HCT116 (cell line): ENCODE results near the gene TSPAN2. TPM values are rescaled to one million over a fixed set of nuclear protein-coding genes. Genes with fewer than 3 reads are reported as not detected.

Experiments
- ATAC-seq: fragments of 200-7000 bp; cut with Tn5 transposase; 2 replicates; pipeline ENCODE4 v1.9.1; 2020; ENCODE audit warnings: mild to moderate bottlenecking, moderate library complexity
- BruUV-seq: library from RNA; stranded (reverse); fragments of 400-500 nt; replicated peaks from 2 replicates; lab custom pipeline; 2021; lab: Mats Ljungman, UMichigan
- CTCF ChIA-PET: fragments of 300-600 bp; sonication (Branson Sonifier 250); formaldehyde crosslinking; loops from one replicate; lab custom pipeline; 2021; ENCODE audit warnings: antibody characterized with exemption; lab: Charles Lee
- POLR2A ChIA-PET: fragments of 300-600, 350-600 bp; sonication (Branson Sonifier 250); formaldehyde crosslinking; loops from one replicate; lab custom pipeline; 2021; ENCODE audit warnings: antibody characterized with exemption; lab: Charles Lee
- RAD21 ChIA-PET, 2 experiments: fragments of 300-600 bp; sonication (Branson Sonifier 250); formaldehyde crosslinking; loops; one replicate each; lab custom pipeline; 2023; ENCODE audit warnings: low total read pairs in 2 of 2; ENCODE audit not compliant: uncharacterized antibody in 2 of 2, unreplicated experiment in 2 of 2, low non-redundant PET in 1 of 2; lab: Charles Lee
- DNase-seq: peaks from one replicate; pipeline ENCODE4 v3.0.0-alpha.2; 2010; ENCODE audit warnings: low read depth, low spot score
- H2AFZ ChIP-seq: fragments of 200-600 bp; shearing (Covaris generic), sonication (generic); 2 replicates; pipeline ENCODE4 v1.6.1; 2017; ENCODE audit warnings: low read depth, mixed run types, mixed read lengths, antibody characterized with exemption, low read length; ENCODE audit not compliant: poor library complexity, severe bottlenecking
- H3K27ac ChIP-seq: 2 replicates; pipeline ENCODE4 v1.5.1; 2012; ENCODE audit warnings: low read depth, low read length
- H3K27me3 ChIP-seq: fragments of 200-600 bp; sonication (generic); 2 replicates; pipeline ENCODE4 v1.6.1; 2016; ENCODE audit warnings: mixed run types, low read length, mixed read lengths; ENCODE audit not compliant: insufficient read depth
- H3K36me3 ChIP-seq, 2 experiments: fragments of 200-500 bp in 1 of 2; fragments of 200-600 bp in 1 of 2; sonication (Bioruptor generic) in 1 of 2; sonication (generic) in 1 of 2; 2 replicates each; pipeline versions ENCODE4 v1.5.1 to v1.6.1; 2014 to 2016; ENCODE audit warnings: low read length in 2 of 2, inconsistent platforms in 1 of 2, mixed read lengths in 1 of 2, mixed run types in 1 of 2; ENCODE audit not compliant: insufficient read depth in 2 of 2, control insufficient read depth in 1 of 2
- H3K4me1 ChIP-seq, 2 experiments: fragments of 200-600 bp in 1 of 2; sonication (generic) in 1 of 2; 2 replicates each; pipeline versions ENCODE4 v1.5.1 to v1.6.1; 2012 to 2017; ENCODE audit warnings: low read length in 2 of 2, inconsistent platforms in 1 of 2, mild to moderate bottlenecking in 1 of 2, mixed read lengths in 1 of 2, mixed run types in 1 of 2, moderate library complexity in 1 of 2; ENCODE audit not compliant: insufficient read depth in 2 of 2, control insufficient read depth in 1 of 2
- H3K4me2 ChIP-seq: fragments of 200-600 bp; sonication (generic); 2 replicates; pipeline ENCODE4 v1.6.1; 2017; ENCODE audit warnings: mixed run types, low read length, mixed read lengths
- H3K4me3 ChIP-seq, 2 experiments: fragments of 200-600 bp in 1 of 2; sonication (generic) in 1 of 2; replicated peaks in 1 of 2; 2 replicates each; pipeline ENCODE4 v1.5.1; 2011 to 2016; ENCODE audit warnings: low read length in 2 of 2, control low read depth in 1 of 2, low read depth in 1 of 2, mild to moderate bottlenecking in 1 of 2, mixed read lengths in 1 of 2, mixed run types in 1 of 2
- H3K79me2 ChIP-seq: fragments of 200-600 bp; sonication (generic); 2 replicates; pipeline ENCODE4 v1.6.1; 2017; ENCODE audit warnings: mild to moderate bottlenecking, mixed run types, low read length, moderate library complexity, mixed read lengths; ENCODE audit not compliant: insufficient read depth
- H3K9ac ChIP-seq: fragments of 200-600 bp; sonication (generic); 2 replicates; pipeline ENCODE4 v1.6.1; 2016; ENCODE audit warnings: low read length, mixed read lengths
- H3K9me2 ChIP-seq: fragments of 200-600 bp; sonication (generic), shearing (Covaris generic); 2 replicates; pipeline ENCODE4 v1.6.1; 2017; ENCODE audit warnings: mixed run types, mild to moderate bottlenecking, moderate library complexity; ENCODE audit not compliant: insufficient read depth
- H3K9me3 ChIP-seq, 2 experiments: fragments of 200-500 bp in 1 of 2; fragments of 200-600 bp in 1 of 2; sonication (Bioruptor generic) in 1 of 2; sonication (generic) in 1 of 2; 2 replicates each; pipeline ENCODE4 v1.6.1; 2014 to 2017; ENCODE audit warnings: low read length in 2 of 2, mixed read lengths in 2 of 2, inconsistent platforms in 1 of 2, low read depth in 1 of 2, mild to moderate bottlenecking in 1 of 2, mixed run types in 1 of 2, moderate library complexity in 1 of 2; ENCODE audit not compliant: control insufficient read depth in 1 of 2, insufficient read depth in 1 of 2
- H4K20me1 ChIP-seq: fragments of 200-600 bp; sonication (generic), shearing (Covaris generic); 2 replicates; pipeline ENCODE4 v1.6.1; 2017; ENCODE audit warnings: mixed run types, mild to moderate bottlenecking, moderate library complexity; ENCODE audit not compliant: insufficient read depth
- ATF3 ChIP-seq: IDR thresholded peaks from 2 replicates; pipeline ENCODE4 v1.6.1; 2012
- CTCF ChIP-seq, 3 experiments: fragments of 200-600 bp in 1 of 3; sonication (generic) in 1 of 3; IDR thresholded peaks in 2 of 3; conservative IDR thresholded peaks in 1 of 3; 2 replicates each; pipeline ENCODE4 v1.5.1; 2012 to 2017; ENCODE audit warnings: low read depth in 2 of 3, low read length in 2 of 3, antibody characterized with exemption in 1 of 3, borderline replicate concordance in 1 of 3, control low read depth in 1 of 3, mild to moderate bottlenecking in 1 of 3, mixed read lengths in 1 of 3, mixed run types in 1 of 3, moderate library complexity in 1 of 3; ENCODE audit not compliant: insufficient read depth in 1 of 3
- EGR1 ChIP-seq: IDR thresholded peaks from 2 replicates; pipeline ENCODE4 v1.6.1; 2012; ENCODE audit warnings: low read depth
- ELF1 ChIP-seq: IDR thresholded peaks from 2 replicates; pipeline ENCODE4 v1.6.1; 2012; ENCODE audit warnings: low read depth, borderline replicate concordance
- EZH2phosphoT487 ChIP-seq: fragments of 200-600 bp; IDR thresholded peaks from 2 replicates; pipeline ENCODE4 v1.6.1; 2018; ENCODE audit warnings: antibody characterized with exemption, borderline replicate concordance
- FOSL1 ChIP-seq: IDR thresholded peaks from 2 replicates; pipeline ENCODE4 v1.6.1; 2012; ENCODE audit warnings: low read depth
- JUND ChIP-seq: IDR thresholded peaks from 2 replicates; pipeline ENCODE4 v1.6.1; 2012
- MAX ChIP-seq: IDR thresholded peaks from 2 replicates; pipeline ENCODE4 v1.6.1; 2012
- POLR2A ChIP-seq: IDR thresholded peaks from 2 replicates; pipeline ENCODE4 v1.7.0; 2011; ENCODE audit warnings: borderline replicate concordance; ENCODE audit not compliant: insufficient read depth, insufficient read length; ENCODE audit errors: extremely low read depth
- POLR2AphosphoS5 ChIP-seq: IDR thresholded peaks from 2 replicates; pipeline ENCODE4 v1.6.1; 2011; ENCODE audit warnings: mild to moderate bottlenecking, low read depth, low read length, moderate library complexity
- REST ChIP-seq: IDR thresholded peaks from 2 replicates; pipeline ENCODE4 v1.6.1; 2012; ENCODE audit warnings: low read depth
- SP1 ChIP-seq: IDR thresholded peaks from 2 replicates; pipeline ENCODE4 v1.6.1; 2012; ENCODE audit warnings: low read depth
- SRF ChIP-seq: IDR thresholded peaks from 2 replicates; pipeline ENCODE4 v1.6.1; 2012; ENCODE audit warnings: low read depth
- TCF7L2 ChIP-seq: IDR thresholded peaks from 2 replicates; pipeline ENCODE4 v1.7.0; 2011; ENCODE audit warnings: borderline replicate concordance, inconsistent platforms; ENCODE audit not compliant: insufficient read depth, insufficient read length; ENCODE audit errors: extremely low read depth
- YY1 ChIP-seq: IDR thresholded peaks from 2 replicates; pipeline ENCODE4 v1.6.1; 2011; ENCODE audit warnings: low read length, low read depth, moderate library complexity, mild to moderate bottlenecking; ENCODE audit not compliant: insufficient replicate concordance; ENCODE audit errors: extremely low read depth
- ZBTB33 ChIP-seq: IDR thresholded peaks from 2 replicates; pipeline ENCODE4 v1.6.1; 2011; ENCODE audit warnings: mild to moderate bottlenecking, low read length, moderate library complexity; ENCODE audit not compliant: insufficient replicate concordance; ENCODE audit errors: extremely low read depth
- ZFX ChIP-seq: fragments of 450-650 bp; IDR thresholded peaks from 2 replicates; pipeline ENCODE4 v1.6.1; 2017
- intact Hi-C: fragments of 100-400 bp; cut with micrococcal nuclease; formaldehyde crosslinking; loops from 2 replicates; pipeline ENCODE4 v1.10.0; 2022
- total RNA-seq: library from RNA; stranded (reverse); gene quantifications from one replicate; pipeline ENCODE4 v1.2.1, GENCODE V29; 2021; ENCODE audit not compliant: unreplicated experiment

The TSPAN2 gene
- total RNA-seq, 1 experiment from 2014 or later, result 0.98 TPM

- peaks cover 2 to 21% of the 10 kb centered on the region in 2 experiments; a peak in 2 of 4 replicates for H3K4me1 ChIP-seq
- RAD21 ChIA-PET, result no interaction called here
- no TSS peak for BruUV-seq
- intact Hi-C loops, result no loop called here
- H3K9ac ChIP-seq, result no peak overlapping the region
- POLR2A ChIA-PET, result no interaction called here
- H4K20me1 ChIP-seq, result no peaks in the 10 kb centered on the region
- H3K9me2 ChIP-seq, result no peaks in the 10 kb centered on the region
- H3K4me2 ChIP-seq, result no peak overlapping the region
- no peak for DNase-seq
- H3K27ac ChIP-seq, result no peak overlapping the region
- H3K9me3 ChIP-seq, result no peaks in the 10 kb centered on the region
- ATAC-seq, result no peak
- TF ChIP-seq ELF1 (no peak), ATF3 (no peak), YY1 (no peak), SRF (no peak), EGR1 (no peak), POLR2A (no peak), ZFX (no peak), ZBTB33 (no peak), TCF7L2 (no peak), EZH2phosphoT487 (no peak), REST (no peak), JUND (no peak), MAX (no peak), CTCF (IDR thresholded peaks at IDR 0.05 in 2 of 3, conservative IDR thresholded peaks at IDR 0.05 in 1 of 3; ENCODE audit: borderline replicate concordance in 1 of 3, insufficient read depth in 1 of 3, low read depth in 2 of 3, low read length in 2 of 3) (no peak), POLR2AphosphoS5 (no peak), SP1 (no peak), FOSL1 (no peak)
- H3K79me2 ChIP-seq, result no peaks in the 10 kb centered on the region
- H2AFZ ChIP-seq, result no peak overlapping the region
- H3K27me3 ChIP-seq, result no peaks in the 10 kb centered on the region
- no peak overlapping the region for H3K4me3 ChIP-seq
- no peaks in the 10 kb centered on the region for H3K36me3 ChIP-seq
- CTCF ChIA-PET, result no interaction called here
Measured at GRCh38 chr1:115133440-115133839, 44.1 kb upstream of the TSPAN2 start.
